ENCODE measurements around the gene TMEM209.

DNA sequence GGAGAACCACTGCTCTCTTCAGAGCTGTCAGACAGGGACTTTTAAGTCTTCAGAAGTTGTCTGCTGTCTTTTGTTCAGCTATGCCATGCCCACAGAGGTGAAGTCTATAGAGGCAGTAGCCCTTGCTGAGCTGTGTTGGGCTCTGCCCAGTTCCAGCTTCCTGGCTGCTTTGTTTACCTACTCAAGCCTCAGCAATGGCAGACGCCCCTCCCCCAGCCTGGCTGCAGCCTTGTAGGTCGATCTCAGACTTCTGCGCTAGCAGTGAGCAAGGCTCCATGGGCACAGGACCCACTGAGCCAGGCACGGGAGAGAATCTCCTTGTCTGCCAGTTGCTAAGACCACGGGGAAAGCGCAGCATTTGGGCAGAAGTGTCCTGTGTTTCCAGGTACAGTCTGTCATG, 49.3 kb upstream of the TMEM209 start:
- no peak for TF ChIP-seq POLR2A (IDR thresholded peaks at IDR 0.05)
- TF ChIP-seq, protein P1, sequence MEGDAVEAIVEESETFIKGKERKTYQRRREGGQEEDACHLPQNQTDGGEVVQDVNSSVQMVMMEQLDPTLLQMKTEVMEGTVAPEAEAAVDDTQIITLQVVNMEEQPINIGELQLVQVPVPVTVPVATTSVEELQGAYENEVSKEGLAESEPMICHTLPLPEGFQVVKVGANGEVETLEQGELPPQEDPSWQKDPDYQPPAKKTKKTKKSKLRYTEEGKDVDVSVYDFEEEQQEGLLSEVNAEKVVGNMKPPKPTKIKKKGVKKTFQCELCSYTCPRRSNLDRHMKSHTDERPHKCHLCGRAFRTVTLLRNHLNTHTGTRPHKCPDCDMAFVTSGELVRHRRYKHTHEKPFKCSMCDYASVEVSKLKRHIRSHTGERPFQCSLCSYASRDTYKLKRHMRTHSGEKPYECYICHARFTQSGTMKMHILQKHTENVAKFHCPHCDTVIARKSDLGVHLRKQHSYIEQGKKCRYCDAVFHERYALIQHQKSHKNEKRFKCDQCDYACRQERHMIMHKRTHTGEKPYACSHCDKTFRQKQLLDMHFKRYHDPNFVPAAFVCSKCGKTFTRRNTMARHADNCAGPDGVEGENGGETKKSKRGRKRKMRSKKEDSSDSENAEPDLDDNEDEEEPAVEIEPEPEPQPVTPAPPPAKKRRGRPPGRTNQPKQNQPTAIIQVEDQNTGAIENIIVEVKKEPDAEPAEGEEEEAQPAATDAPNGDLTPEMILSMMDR (IDR thresholded peaks at IDR 0.05): no peak
